GM19324 (cell line): Measurements from ENCODE around the gene SPACA1.

Experiments used
- ATAC-seq: cut with Tn5 transposase; IDR thresholded peaks from one replicate; pipeline ENCODE4 v1.9.1; 2021; ENCODE audit warnings: mild to moderate bottlenecking, moderate library complexity; ENCODE audit not compliant: unreplicated experiment, low FRiP score

SPACA1 gene

GRCh38 chr6:88089708-88090107, 42.1 kb downstream of the SPACA1 start:
- no peak for ATAC-seq

- no peak for ATAC-seq
Observed at GRCh38 chr6:88105741-88106340, 58.2 kb downstream of the SPACA1 start.

GRCh38 chr6:88107241-88107640, 59.6 kb downstream of the SPACA1 start:
- no peak for ATAC-seq

GRCh38 chr6:88111991-88112390, 64.3 kb downstream of the SPACA1 start:
- no peak for ATAC-seq

- no peak for ATAC-seq
Observed at GRCh38 chr6:88114838-88115237, 67.2 kb downstream of the SPACA1 start.

- no peak for ATAC-seq
Observed at GRCh38 chr6:88115307-88115706, 67.7 kb downstream of the SPACA1 start.

GRCh38 chr6:88116276-88116675, 68.6 kb downstream of the SPACA1 start:
- ATAC-seq, result no peak
